Activated T-helper 17 cell treated with anti-CD3 and anti-CD28 coated beads, Interleukin-2, amount 50 U/mL, for 72 hours (primary cell): Measurements from ENCODE around the gene ABCB9. TPM values are rescaled to one million over a fixed set of nuclear protein-coding genes. Genes with fewer than 3 reads are reported as not detected.

Experiments
- ATAC-seq: fragments of 150-1000 bp; cut with Tn5 transposase; replicated peaks from 2 replicates; pipeline ENCODE4 v1.10.0; 2021; ENCODE audit warnings: mild to moderate bottlenecking, moderate library complexity
- H3K27ac Mint-ChIP-seq: one replicate; pipeline ENCODE4 v1.8.0; 2022; ENCODE audit warnings: mixed read lengths
- H3K27me3 Mint-ChIP-seq: one replicate; pipeline ENCODE4 v1.8.0; 2022; ENCODE audit warnings: mixed read lengths
- H3K36me3 Mint-ChIP-seq: one replicate; pipeline ENCODE4 v1.8.0; 2022; ENCODE audit warnings: low read depth, mild to moderate bottlenecking, mixed read lengths
- H3K4me1 Mint-ChIP-seq: one replicate; pipeline ENCODE4 v1.8.0; 2022; ENCODE audit warnings: mixed read lengths
- H3K4me3 Mint-ChIP-seq: one replicate; pipeline ENCODE4 v1.8.0; 2022; ENCODE audit warnings: mild to moderate bottlenecking, mixed read lengths
- H3K9me3 Mint-ChIP-seq: one replicate; pipeline ENCODE4 v1.8.0; 2022; ENCODE audit warnings: mixed read lengths
- total RNA-seq, 2 donors: library from RNA; stranded (reverse); gene quantifications; one replicate each; pipeline ENCODE4 v1.2.3, GENCODE V29; 2022

The ABCB9 gene
- total RNA-seq, 2 donors from 2014 or later = 7.7 to 12.0 TPM

DNA sequence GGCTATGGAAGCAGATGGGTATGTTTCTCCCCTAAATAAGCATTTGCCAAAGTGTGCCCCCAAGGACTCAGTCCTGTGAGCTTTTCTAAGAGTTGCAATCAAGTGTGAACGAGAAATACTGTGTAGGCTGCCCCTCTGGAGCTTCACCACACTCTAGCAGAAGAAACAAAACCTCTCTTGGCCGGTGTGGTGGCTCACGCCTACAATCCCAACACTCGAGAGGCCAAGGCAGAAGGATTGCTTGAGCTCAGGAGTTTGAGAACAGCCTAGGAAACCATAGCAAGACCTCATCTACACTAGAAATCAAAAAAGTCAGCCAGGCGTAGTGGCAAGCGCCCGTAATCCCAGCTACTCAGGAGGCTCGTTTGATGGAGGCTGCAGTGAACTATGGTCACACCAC is 80.1 kb downstream of the ABCB9 start:
- Mint-ChIP-seq H3K4me1 (peaks cover 63% of the 10 kb centered on the region), H3K27me3 (no peaks in the 10 kb centered on the region), H3K9me3 (no peaks in the 10 kb centered on the region), H3K36me3 (peaks cover 1% of the 10 kb centered on the region), H3K27ac (no peak overlapping the region), H3K4me3 (no peak overlapping the region)
- ATAC-seq = no peak

DNA sequence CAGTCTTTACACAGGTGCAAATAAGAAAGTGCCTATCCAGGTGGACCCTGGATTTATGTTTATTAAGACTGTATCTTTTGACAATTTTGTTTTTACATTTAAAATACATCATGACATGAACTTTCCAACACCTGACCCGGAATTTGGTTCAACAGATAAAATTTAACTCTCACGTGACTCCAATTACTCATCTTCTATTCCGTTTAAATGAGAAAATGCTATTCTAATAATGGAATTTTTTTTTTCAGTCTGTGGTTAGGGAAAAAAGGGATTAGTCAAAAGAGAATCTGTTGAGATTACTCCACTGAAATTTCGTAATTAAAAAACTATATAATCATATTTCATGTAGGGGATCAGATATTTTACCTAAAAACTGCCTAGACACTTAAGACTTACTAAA is 81.4 kb downstream of the ABCB9 start:
- Mint-ChIP-seq H3K27me3 (no peaks in the 10 kb centered on the region), H3K4me1 (peaks cover 67% of the 10 kb centered on the region), H3K36me3 (peaks cover 14% of the 10 kb centered on the region), H3K9me3 (no peaks in the 10 kb centered on the region), H3K4me3 (peak overlapping the region; percentile 61), H3K27ac (no peak overlapping the region)
- ATAC-seq = no peak

DNA sequence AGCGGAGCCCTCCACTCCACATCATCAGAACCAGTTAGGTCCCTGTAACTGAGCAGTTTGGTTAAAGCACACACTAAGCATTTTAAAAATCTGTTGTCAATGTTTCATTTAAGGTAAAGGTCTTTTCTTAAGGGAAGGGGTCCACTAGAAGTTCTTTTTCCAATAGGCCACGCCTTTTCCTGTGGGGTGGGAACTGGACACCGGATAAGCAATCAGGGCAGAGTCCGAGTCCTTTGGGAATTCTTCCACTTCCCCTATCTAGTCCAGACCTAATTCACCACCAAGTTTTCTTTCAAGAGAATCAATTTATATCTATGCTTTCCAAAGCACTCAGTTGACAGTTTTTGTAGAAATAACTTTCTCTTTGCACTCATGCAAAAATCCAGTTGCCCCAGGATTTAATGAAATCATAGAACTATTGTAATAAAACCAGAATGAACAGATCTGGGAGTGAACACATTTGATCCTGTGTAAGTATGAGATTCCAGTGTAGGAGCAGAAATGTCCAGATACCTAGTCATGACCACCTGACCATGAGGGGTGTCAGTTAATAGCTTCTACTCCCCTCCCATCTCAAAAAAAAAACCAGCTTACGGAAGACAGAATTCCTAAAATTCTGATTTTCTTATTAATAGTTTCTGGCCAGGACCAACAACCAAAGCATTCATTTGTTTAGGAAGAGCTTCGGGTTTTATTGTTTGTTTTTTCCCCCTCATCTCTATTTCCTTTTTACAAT is 82.0 kb downstream of the ABCB9 start:
- H3K27me3 Mint-ChIP-seq = no peaks in the 10 kb centered on the region
- no peak for ATAC-seq
- H3K9me3 Mint-ChIP-seq = no peaks in the 10 kb centered on the region
- H3K27ac Mint-ChIP-seq = no peak overlapping the region
- peaks cover 69% of the 10 kb centered on the region for H3K4me1 Mint-ChIP-seq
- peaks cover 20% of the 10 kb centered on the region for H3K36me3 Mint-ChIP-seq
- H3K4me3 Mint-ChIP-seq = peak overlapping the region; percentile 61

- H3K36me3 Mint-ChIP-seq = peaks cover 22% of the 10 kb centered on the region
- H3K4me3 Mint-ChIP-seq = peak overlapping the region; percentile 61
- no peaks in the 10 kb centered on the region for H3K27me3 Mint-ChIP-seq
- peak overlapping the region; percentile 58 for H3K27ac Mint-ChIP-seq
- H3K4me1 Mint-ChIP-seq = peaks cover 60% of the 10 kb centered on the region
- peak; percentile 36 for ATAC-seq
- H3K9me3 Mint-ChIP-seq = no peaks in the 10 kb centered on the region
Measured at GRCh38 chr12:122882908-122883558, 83.2 kb downstream of the ABCB9 start.

DNA sequence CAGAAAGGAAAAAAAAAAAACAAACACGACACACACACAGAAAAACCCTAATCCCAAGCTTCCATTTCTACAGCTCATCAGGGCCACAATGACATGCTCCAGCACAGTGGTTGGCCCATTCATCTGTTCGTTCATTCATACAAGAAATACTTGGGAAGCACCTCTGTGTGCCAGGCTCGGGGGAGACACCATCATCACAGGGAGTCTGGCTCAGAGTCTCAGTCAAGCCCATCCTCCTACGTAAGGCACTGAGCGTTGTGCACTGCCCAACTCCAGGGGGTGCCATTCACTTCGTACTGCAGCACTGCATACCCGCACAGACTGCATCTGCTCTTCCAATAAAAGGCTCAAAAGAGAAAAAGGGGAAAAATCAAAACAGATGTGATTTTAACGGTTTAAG is 85.6 kb downstream of the ABCB9 start:
- peaks cover 32% of the 10 kb centered on the region for H3K36me3 Mint-ChIP-seq
- no peaks in the 10 kb centered on the region for H3K9me3 Mint-ChIP-seq
- no peaks in the 10 kb centered on the region for H3K27me3 Mint-ChIP-seq
- peaks cover 62% of the 10 kb centered on the region for H3K4me1 Mint-ChIP-seq
- H3K27ac Mint-ChIP-seq = peak overlapping the region; percentile 39
- ATAC-seq = no peak
- peak overlapping the region; percentile 20 for H3K4me3 Mint-ChIP-seq

DNA sequence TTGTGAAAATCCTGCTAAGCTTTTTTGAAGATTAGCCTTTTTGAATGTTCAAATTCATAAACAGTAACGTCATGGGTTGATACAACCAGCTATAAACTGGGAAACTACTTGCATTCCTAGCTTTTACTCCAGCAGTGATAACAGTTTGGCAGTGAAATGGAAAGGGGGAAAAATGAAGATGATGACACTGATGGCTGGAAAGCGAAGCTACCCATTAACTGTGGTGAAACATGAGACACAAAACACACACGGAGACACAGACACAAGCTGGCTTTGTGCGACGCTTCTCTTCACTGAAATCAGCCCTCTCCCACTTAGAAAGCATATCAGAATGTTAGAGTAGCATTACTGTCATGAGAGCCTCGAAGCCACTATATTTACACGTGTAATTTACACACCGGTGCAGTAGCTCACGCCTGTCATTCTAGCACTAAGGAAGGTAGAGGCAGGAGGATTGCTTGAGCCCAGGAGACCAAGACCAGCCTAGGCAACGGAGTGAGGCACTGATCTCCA is 86.1 kb downstream of the ABCB9 start:
- Mint-ChIP-seq H3K4me1 (peaks cover 67% of the 10 kb centered on the region), H3K4me3 (no peak overlapping the region), H3K9me3 (no peaks in the 10 kb centered on the region), H3K27ac (no peak overlapping the region), H3K36me3 (peaks cover 36% of the 10 kb centered on the region), H3K27me3 (no peaks in the 10 kb centered on the region)
- ATAC-seq = no peak

Other genes with a start within 250 kb of the ABCB9 start
- not detected for gene HCAR3, start 249.7 kb downstream of the ABCB9 start, total RNA-seq
- gene HCAR1, start 235.6 kb downstream of the ABCB9 start, total RNA-seq = under 1 TPM in 1 of 2 donors, not detected in 1; 0.64 TPM
- gene DENR, start 213.6 kb downstream of the ABCB9 start, total RNA-seq = 10 to 100 TPM; 65.3 to 78.9 TPM
- gene CCDC62, start 191.9 kb downstream of the ABCB9 start, total RNA-seq = 1 to 10 TPM; 1.0 to 3.8 TPM
- 10 to 100 TPM; 14.7 to 23.3 TPM for gene HIP1R, start 131.0 kb downstream of the ABCB9 start, total RNA-seq
- gene VPS37B, start 70.3 kb downstream of the ABCB9 start, total RNA-seq = 10 to 100 TPM; 10.5 to 17.0 TPM
- 10 to 100 TPM; 24.9 to 28.6 TPM for gene OGFOD2, start 8.8 kb upstream of the ABCB9 start, total RNA-seq
- gene ARL6IP4, start 14.2 kb upstream of the ABCB9 start, total RNA-seq = 100 to 1,000 TPM; 112 to 160 TPM
- 1 to 10 TPM; 4.1 to 4.6 TPM for gene PITPNM2, start 184.6 kb upstream of the ABCB9 start, total RNA-seq